Measurements from ENCODE around the gene CHSY3.

DNA sequence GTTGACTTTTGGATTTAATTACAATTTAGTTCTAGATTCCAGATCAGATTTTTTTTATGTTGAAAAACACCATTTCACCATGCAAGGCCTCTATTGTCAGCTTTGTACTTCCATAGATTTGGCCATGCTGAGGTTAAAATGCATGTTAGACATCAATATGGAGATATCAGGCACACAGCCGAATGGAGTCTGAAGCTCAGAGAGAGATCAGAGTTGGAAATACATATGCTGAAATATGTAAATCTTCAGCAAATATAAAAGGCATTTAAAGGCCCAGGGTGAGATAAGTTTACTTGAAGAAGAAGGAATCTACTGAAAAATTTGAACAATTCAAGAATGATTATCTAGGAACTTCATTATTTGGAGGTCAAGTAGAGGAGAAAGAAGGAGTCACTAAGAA lies 139.6 kb downstream of the CHSY3 start:
- no peak for TF ChIP-seq EGR1 (IDR thresholded peaks at IDR 0.05; ENCODE audit: low read depth in 2 of 2)
- TF ChIP-seq, protein P1, sequence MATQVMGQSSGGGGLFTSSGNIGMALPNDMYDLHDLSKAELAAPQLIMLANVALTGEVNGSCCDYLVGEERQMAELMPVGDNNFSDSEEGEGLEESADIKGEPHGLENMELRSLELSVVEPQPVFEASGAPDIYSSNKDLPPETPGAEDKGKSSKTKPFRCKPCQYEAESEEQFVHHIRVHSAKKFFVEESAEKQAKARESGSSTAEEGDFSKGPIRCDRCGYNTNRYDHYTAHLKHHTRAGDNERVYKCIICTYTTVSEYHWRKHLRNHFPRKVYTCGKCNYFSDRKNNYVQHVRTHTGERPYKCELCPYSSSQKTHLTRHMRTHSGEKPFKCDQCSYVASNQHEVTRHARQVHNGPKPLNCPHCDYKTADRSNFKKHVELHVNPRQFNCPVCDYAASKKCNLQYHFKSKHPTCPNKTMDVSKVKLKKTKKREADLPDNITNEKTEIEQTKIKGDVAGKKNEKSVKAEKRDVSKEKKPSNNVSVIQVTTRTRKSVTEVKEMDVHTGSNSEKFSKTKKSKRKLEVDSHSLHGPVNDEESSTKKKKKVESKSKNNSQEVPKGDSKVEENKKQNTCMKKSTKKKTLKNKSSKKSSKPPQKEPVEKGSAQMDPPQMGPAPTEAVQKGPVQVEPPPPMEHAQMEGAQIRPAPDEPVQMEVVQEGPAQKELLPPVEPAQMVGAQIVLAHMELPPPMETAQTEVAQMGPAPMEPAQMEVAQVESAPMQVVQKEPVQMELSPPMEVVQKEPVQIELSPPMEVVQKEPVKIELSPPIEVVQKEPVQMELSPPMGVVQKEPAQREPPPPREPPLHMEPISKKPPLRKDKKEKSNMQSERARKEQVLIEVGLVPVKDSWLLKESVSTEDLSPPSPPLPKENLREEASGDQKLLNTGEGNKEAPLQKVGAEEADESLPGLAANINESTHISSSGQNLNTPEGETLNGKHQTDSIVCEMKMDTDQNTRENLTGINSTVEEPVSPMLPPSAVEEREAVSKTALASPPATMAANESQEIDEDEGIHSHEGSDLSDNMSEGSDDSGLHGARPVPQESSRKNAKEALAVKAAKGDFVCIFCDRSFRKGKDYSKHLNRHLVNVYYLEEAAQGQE (IDR thresholded peaks at IDR 0.05), result no peak
- TF ChIP-seq, protein P2, sequence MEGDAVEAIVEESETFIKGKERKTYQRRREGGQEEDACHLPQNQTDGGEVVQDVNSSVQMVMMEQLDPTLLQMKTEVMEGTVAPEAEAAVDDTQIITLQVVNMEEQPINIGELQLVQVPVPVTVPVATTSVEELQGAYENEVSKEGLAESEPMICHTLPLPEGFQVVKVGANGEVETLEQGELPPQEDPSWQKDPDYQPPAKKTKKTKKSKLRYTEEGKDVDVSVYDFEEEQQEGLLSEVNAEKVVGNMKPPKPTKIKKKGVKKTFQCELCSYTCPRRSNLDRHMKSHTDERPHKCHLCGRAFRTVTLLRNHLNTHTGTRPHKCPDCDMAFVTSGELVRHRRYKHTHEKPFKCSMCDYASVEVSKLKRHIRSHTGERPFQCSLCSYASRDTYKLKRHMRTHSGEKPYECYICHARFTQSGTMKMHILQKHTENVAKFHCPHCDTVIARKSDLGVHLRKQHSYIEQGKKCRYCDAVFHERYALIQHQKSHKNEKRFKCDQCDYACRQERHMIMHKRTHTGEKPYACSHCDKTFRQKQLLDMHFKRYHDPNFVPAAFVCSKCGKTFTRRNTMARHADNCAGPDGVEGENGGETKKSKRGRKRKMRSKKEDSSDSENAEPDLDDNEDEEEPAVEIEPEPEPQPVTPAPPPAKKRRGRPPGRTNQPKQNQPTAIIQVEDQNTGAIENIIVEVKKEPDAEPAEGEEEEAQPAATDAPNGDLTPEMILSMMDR (IDR thresholded peaks at IDR 0.05; ENCODE audit: low read depth, low read length, missing input control), result no peak
- no peak for TF ChIP-seq JUND (IDR thresholded peaks at IDR 0.05)

Data from liver (tissue), 3 donors.